Measurements from ENCODE around the gene NUDT22. TPM values are rescaled to one million over a fixed set of nuclear protein-coding genes. Genes with fewer than 3 reads are reported as not detected.

The NUDT22 gene
- total RNA-seq, 4 donors from 2014 or later, result 36.8 to 53.7 (median 45.8) TPM

GRCh38 chr11:64185693-64186491 lies 40.2 kb upstream of the NUDT22 start, which contains the start of gene STIP1:
Gene STIP1, plus strand, starts transcription at chr11:64186171. Its CDS starts 91 bp downstream, at chr11:64186262.
- 0% methylated on average over 1 of the region's 74 CpGs; no CpG with 5 or more reads in 1 of the 2 donors for WGBS, 2 donors (ENCODE audit: low coverage in 1 of 2)
- H3K4me1 ChIP-seq, result peaks cover 2 to 43% (median 24%) of the 10 kb centered on the region in 3 donors

GRCh38 chr11:64186492-64187165 lies 39.4 kb upstream of the NUDT22 start:
- H3K27me3 ChIP-seq, result no peaks in the 10 kb centered on the region
- H3K9me3 ChIP-seq, result no peaks in the 10 kb centered on the region
- H3K4me3 ChIP-seq, result no peak overlapping the region
- peaks cover 0 to 35% (median 18%) of the 10 kb centered on the region in 3 donors for H3K4me1 ChIP-seq
- TF ChIP-seq CTCF (IDR thresholded peaks at IDR 0.05) (no peak), EP300 (IDR thresholded peaks at IDR 0.05) (no peak), POLR2AphosphoS5 (IDR thresholded peaks at IDR 0.05) (no peak), POLR2A (IDR thresholded peaks at IDR 0.05) (no peak)
- peak overlapping the region in 1 of 4 donors; percentile 71 for H3K27ac ChIP-seq
- no peak for ATAC-seq
- peaks cover 0 to 6% of the 10 kb centered on the region in 2 donors for H3K36me3 ChIP-seq
- WGBS, 2 donors (ENCODE audit: low coverage in 1 of 2), result 1 to 4% methylated on average over 5 to 16 of the region's 48 CpGs

More at GRCh38 chr11:64185693-64186491, 40.2 kb upstream of the NUDT22 start, which contains the start of gene STIP1:
- Histone ChIP-seq H3K4me3 (peak within 1 kb of the TSS; percentile 58 to 61), H3K36me3 (peaks cover 0 to 5% of the 10 kb centered on the region in 2 donors), H3K27me3 (no peaks in the 10 kb centered on the region), H3K27ac (peak within 1 kb of the TSS; percentile 81 to 98 (median 91)), H3K9me3 (no peaks in the 10 kb centered on the region)
- peak; percentile 93 for ATAC-seq
- TF ChIP-seq POLR2AphosphoS5 (IDR thresholded peaks at IDR 0.05) (peak; percentile 85), POLR2A (IDR thresholded peaks at IDR 0.05) (peak in 1 of 2 donors; percentile 26), CTCF (IDR thresholded peaks at IDR 0.05) (peak in 2 of 4 experiments; percentile 62 to 63), EP300 (IDR thresholded peaks at IDR 0.05) (no peak)

GRCh38 chr11:64192434-64192833 lies 33.6 kb upstream of the NUDT22 start:
- TF ChIP-seq CTCF (IDR thresholded peaks at IDR 0.05) (no peak), EP300 (IDR thresholded peaks at IDR 0.05) (no peak), POLR2AphosphoS5 (IDR thresholded peaks at IDR 0.05) (no peak), POLR2A (IDR thresholded peaks at IDR 0.05) (no peak)
- Histone ChIP-seq H3K4me3 (no peak overlapping the region), H3K4me1 (no peaks in the 10 kb centered on the region), H3K9me3 (no peaks in the 10 kb centered on the region), H3K36me3 (peaks cover 0 to 58% of the 10 kb centered on the region in 2 donors), H3K27me3 (no peaks in the 10 kb centered on the region), H3K27ac (no peak overlapping the region)
- no peak for ATAC-seq
- WGBS, 2 donors (ENCODE audit: low coverage in 1 of 2), result 90% methylated on average over 2 of the region's 5 CpGs; no CpG with 5 or more reads in 1 of the 2 donors

GRCh38 chr11:64196626-64197025 lies 29.4 kb upstream of the NUDT22 start:
- whole genome bisulfite sequencing, 2 donors (ENCODE audit: low coverage in 1 of 2), result 72 to 80% methylated on average over 2 to 5 of the region's 9 CpGs
- no peak overlapping the region for H3K27ac ChIP-seq
- no peaks in the 10 kb centered on the region for H3K4me1 ChIP-seq
- TF ChIP-seq EP300 (IDR thresholded peaks at IDR 0.05) (no peak), CTCF (IDR thresholded peaks at IDR 0.05) (no peak), POLR2A (IDR thresholded peaks at IDR 0.05) (no peak), POLR2AphosphoS5 (IDR thresholded peaks at IDR 0.05) (no peak)
- no peaks in the 10 kb centered on the region for H3K27me3 ChIP-seq
- no peaks in the 10 kb centered on the region for H3K9me3 ChIP-seq
- no peak for ATAC-seq
- H3K4me3 ChIP-seq, result no peak overlapping the region
- peaks cover 0 to 94% of the 10 kb centered on the region in 2 donors for H3K36me3 ChIP-seq

Data from gastroesophageal sphincter (tissue), 4 donors.